Measurements from ENCODE around the gene ZNF366.

Gene ZNF366

DNA sequence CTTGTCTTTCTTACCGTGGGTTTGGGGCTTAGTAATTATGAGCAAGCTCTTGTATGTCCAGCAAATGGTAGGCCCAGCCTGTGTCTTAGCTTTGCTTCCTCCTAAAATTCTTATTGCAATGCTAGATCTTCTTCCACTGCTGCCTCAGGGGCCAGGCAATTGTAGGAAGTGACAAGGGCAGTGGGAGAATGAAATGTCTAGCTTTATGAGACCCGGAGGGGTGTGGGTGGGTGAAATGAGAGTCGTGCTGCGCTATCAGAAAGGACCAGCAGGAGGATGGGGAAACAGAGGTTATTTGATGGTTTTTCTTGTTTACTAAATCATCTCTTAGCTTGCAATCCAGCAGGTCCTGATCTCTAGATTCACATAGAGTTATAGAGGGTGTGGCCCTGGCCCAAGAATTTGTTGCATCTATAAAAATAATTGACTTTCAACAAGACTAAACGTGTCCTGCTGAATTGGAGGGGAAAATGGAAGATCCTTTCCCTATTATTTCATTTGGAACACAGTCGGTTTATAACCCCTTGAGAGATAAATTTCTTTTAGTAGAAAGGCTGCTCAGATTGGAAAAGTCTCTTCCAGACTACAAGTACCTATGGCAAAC lies 43.7 kb downstream of the ZNF366 start:
- no peak for DNase-seq

DNA sequence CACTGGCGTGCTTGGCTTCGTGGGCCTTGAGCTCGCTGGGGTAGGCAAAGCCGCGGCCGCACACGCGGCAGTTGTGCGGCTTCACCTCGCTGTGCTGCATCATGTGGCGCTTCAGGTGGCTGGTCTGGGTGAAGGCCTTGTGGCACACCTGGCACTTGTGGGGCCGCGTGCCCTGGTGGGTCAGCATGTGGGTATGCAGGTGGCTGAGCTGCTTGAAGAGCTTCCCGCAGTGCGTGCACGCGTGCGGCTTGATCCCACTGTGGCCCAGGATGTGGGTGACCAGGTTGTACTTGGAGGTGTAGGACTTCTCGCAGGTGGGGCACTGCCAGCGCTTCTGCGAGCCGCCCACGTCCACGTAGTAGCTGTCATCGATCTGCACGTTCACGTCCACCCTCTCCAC lies 46.8 kb downstream of the ZNF366 start:
- no peak for DNase-seq

DNA sequence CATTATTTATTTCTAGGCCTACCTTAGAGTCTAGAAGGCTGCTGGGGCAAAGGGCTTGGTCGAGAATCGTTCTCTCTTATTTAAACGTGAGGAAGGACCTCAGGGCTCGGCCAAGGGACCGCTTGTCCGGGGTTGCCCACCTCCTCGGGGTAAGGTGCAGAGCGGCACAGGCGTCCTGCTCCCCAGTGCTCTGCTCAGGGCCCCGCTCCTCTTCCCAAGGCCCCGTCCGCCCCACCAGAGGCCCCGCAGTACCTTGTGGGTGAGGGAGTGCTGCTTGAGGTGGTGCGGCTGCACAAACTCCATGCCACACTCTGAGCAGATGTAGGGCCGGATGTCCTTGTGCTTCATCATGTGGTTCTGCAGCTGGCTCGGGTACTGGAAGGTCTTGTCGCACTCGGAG lies 47.3 kb downstream of the ZNF366 start:
- no peak for DNase-seq

DNA sequence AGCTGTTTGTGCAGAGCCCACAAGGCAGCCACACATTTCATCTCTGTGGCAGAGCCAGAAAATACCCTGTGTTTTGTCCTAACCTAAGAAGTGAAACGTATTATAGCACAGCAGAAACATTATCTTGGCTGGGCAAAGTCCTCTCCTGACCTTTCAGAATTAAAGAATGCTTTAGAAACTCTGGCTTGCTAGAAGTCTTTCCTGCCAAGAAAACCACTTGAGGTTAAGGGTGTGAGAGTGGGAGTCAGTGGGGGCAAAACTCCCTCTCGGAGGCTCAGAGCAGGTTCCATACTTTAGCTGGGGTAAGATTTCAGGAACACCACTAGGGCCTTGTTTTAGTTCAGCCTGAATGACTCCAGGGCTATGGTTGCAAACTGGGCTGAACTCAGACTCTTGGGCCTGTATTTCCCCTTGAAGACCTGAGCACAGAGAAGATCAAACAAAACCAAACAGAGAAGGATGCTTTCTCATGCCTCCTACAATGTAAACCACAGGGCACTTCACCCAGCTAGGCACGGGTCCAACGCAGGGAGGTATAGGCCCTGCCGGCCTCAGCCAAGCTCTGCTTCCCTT lies 48.0 kb downstream of the ZNF366 start:
- DNase-seq: no peak

DNA sequence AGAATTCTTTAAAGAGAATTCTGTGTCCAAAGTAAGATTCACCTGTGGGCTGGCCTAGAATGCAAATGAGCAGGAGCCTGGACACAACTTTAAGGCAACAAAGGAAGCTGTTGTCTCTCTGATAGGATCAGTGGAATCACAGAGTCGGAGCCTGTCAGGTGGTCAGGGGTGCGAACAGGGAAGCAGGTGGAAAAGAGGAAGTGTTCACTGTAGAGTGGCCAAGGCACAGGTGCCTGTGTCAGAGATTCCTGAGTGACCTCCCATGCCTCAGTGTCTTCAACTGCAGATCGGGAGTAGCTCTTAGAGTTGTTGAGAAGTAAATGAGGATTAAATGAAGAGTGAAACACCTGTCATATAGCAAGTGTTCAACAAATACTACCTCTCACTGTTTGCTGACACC lies 48.8 kb downstream of the ZNF366 start:
- no peak for DNase-seq

DNA sequence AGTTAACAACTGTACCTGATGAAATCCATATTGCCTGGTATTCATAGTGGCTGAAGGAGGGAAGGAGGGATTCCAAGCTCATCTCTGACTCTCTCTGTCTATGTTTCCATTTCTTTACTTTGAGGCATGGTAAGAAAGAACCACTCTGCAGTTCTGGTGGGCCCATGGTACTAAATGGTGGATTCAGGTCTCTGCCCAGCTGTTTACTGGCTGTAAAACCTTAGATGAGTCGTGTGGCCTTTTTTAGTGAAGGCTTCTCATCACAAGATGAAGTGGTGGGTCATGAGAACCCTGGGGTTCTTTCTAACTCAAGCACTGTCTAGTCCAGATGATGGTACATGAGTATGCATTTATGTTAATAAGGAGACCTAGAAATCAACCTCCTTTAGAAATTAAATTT lies 49.7 kb downstream of the ZNF366 start:
- DNase-seq: no peak

DNA sequence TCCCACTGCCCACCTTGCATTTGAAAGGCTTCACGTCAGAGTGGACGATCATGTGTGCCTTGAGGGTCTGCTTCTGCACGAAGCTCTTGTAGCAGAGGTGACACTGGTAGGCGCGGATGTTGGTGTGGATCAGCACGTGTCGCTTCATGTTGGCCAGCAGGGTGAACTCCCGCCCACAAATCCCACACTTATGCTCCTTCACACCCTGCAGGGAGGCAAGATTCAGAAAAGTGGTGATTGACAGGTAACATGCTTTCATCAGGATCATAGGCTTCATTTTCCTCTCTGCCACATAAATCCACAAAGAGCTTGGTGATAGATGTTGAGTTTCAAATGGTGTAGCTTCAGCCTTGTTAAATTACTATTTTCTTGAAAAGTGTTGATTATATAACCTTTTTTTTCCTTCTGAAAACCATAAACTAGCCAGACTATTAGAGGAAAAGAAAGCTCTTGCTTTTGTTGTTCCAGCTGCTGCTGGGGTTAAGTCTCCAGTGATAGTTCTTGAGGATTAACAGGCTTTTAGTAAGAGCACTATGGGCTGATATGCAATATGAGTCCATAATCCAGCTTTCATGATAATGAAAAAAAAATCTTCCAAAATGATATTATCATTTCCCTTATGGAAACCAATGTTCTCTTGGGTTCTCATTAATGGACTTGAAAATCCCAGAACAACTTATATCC lies 50.7 kb downstream of the ZNF366 start:
- DNase-seq: no peak

DNA sequence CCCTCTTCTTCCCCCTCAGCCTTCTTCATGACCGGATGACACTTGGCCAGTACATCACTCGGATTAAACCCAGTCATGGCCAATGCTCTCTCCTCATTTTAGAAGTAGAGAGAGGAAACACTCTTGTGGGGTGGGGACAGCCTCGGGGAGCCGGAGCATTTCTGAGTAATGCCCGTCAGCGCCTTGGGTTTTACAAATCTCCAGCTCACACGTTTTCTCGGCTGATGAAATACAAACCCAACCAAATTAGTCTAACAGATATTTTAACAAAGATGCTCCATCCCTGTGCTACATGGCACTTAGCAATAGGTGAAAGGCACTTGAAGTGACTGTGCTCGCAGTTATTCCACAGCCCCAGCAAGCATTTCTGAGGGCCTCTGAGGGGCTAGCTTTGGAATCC lies 51.7 kb downstream of the ZNF366 start:
- no peak for DNase-seq

DNA sequence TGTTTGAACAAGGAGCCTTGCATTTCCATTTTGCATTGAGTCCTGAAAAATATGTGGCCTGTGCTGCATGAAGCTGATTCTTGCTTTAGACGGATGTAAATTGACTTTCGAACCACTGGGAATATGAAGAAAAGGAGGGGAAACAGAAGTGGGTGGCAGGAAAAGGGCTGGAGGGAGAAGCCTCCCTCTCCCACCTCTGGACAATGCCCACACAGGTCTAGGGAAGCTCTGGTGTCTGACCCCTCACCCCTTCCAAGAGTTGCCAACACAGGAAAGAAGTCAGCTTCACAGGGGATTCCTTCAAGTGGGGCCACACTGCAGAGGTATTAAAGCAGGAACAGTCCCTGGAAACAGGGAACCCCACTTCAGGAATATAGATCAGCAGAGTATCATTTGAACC lies 52.2 kb downstream of the ZNF366 start:
- DNase-seq: no peak

DNA sequence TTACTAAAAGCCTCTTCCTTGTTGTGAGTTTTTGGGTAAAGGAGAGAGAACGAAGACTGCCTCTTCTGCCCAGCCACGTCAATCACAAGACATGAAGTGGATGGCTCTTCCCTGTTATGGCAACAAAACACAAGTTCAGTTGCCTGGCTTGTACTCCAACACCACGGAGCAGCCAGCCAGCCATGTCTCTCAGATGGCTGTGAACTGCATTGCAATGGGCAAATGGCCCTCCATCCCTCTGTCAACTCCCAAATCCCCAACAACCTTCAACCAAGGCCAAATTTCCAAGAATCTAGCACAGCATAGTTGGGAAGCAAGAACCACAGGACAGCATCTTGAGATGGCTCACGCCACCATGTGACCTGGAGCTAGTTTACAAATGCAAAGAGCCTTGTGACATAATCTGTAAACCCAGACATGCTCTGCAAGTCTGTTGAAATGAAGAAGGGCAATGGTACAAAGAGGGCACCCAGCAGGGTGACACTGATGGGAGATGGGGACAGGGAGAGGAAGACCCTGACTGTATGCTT lies 53.9 kb downstream of the ZNF366 start:
- no peak for DNase-seq

DNA sequence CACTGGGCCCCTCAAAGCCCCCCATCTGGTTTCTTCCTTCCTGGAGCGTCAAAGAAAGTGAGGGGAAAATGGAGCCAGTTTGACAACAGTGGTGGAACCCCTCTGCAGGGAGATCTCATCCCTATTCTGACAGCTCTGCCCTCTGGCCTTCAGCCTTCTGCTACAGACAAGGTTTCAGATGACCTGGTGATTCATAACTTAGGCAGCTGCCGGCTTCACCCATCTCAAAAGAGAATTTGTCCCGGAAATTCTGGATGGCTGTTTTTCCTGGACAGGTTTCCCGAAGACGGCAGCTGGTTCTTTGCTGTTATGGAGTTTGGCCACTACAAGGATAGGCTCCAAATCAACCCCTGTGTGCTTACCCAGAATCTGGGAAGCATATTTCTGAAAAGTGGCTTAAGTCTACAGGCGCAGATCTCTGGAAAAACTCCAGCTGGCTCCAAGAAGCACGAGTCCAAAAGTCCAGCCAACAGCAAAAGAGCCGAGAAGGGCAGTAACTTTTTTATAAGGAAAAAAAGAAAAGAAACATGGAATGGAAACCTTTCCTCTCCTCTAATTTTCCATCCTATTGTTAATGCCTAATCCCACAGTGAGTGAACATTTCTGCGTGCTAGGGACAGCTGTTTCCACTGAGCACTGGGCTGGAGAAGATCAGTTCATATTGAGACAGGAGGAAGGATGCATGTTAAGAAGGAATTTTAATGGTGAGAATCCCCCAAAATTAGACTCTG lies 54.5 kb downstream of the ZNF366 start:
- DNase-seq: no peak

DNA sequence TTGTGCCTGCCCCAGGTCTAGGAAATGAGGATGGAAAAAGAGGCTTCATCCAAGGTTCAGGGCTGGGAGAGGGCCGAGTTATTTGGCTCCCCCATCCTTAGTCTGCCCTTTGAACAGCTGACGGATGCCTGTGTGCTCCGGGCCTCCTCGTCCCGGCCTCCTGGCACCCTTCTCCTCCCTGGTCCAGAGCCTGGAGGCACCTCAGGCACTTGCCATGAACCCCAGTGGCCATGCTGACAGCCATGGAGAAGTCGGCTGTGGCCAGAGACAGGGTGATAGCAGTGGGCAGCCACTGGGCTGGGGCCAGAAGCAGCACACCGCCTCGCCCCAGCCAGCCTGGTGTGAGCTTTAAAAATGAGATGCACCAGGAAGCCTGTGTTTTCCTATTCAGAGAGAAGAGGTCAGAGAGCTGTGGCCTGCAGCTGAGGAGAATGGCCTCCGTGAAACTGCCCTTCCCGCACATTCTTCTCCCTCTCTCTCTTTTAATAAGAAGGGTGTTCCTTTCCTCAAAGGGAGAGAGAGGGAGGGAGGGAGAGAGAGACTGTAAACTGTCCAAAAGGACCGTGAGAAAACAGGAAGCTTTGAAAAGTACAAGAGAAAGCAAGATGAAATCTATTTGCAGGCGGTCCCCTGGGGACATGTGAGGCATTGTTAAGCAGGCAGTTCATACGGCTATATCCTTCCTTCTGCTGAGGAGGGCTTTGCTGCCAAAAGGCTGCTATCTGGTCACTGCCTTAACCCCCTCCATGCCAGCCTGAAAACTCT lies 55.3 kb downstream of the ZNF366 start:
- DNase-seq: no peak

DNA sequence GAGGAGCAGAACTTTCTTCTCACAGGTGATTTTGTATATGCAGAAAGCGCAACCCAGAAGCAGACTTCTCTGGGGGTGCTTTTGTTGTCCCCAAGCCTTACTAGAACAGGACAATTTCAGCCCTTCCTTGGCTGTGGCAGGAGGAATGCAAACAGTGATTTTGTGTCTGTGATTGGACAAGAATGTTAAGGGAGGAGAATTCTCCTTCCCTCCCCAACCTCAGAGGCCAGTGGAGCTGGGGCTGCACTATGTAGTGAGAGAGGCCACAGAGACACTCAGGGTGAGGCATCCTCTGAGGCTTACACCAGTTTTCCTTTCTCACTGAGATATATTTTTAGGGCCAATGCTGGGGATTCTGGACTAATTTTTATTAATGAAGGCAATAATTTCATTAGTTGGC lies 58.8 kb downstream of the ZNF366 start:
- no peak for DNase-seq

DNA sequence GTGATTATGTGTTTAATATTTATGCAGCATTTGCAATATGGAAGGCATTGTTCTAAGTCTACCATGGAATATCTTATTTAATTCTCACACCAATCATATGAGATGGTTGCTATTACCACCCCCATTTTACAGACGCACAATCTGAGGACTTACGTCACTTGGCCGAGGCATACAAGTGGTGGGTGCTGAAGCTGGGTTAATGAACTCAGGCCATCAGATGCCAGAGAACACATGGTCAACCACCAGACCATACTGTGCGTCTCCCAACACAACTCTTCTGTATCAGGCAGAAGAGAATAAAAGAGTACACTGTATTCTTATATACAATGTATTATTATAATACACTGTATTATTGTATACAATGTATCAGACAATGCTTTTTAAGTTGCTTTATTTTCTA lies 59.5 kb downstream of the ZNF366 start:
- DNase-seq: no peak

DNA sequence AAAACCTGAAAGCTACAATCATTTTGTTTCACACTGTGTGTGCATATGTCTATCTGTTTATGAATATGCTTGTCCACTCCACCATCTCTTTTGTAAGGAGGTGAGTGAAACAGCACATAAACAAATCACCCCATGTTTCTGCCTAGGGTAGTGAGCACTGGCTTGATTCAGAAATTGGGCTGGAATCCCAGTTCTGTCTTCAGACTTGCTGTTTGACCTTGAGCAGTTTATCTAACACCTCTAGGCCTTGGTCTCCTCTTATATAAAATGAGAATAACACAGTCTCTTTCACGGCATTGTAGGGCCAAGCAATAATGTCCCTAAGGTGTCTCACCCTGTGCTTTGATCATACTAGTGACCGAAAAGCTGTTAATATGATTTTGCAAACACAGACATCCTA lies 61.2 kb downstream of the ZNF366 start:
- no peak for DNase-seq

DNA sequence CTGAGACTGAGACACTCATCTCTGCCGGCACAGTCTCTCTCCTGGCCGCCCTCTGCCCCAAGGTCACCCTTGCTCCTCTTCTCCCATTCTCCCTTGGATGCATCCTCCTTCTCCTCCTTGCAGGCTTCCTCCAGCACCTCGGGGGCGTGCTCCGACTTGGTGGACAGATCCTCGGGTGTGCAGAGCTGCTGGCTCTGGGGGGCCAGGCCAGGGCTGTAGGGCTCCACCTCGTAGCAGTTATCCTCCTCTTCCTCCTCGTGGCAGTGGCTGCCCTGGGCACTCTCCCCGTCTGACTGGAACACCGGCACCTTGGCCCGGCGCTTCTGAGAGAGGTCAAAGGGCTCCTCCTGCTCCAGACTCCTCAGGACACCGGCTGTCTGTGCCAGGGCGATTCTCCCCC lies 63.3 kb downstream of the ZNF366 start:
- no peak for DNase-seq

DNA sequence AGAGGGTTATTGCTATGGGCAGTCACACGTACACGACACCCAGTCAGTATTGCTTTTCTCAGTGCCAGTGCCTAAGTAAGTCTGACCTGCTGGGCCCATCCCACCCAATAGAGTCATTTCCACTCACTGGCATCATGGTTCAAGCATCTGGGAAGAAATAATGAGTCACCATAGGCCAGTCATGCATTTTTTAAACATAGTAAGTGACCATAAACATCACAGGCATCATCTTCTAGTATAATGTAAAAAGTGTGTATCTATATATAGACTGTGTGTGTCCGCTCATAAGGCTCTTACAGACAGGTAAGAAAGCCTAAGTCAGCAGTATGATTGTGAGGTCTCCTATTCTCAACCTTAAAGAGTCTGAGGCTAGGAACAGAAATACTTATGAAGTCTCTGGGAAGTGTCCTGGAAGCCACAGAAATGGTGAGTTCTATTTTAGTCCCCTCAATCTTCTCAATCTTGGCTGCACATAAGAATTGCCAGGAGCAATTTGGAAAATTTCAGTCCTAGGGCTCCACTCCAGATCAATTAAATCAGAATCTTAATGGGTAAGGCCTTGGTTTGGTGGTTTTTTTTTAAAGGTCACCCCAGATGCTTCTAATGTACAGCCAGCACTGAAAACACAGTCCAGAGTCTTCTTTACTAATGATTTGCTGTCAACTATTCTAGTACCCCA lies 65.2 kb downstream of the ZNF366 start:
- DNase-seq: no peak

DNA sequence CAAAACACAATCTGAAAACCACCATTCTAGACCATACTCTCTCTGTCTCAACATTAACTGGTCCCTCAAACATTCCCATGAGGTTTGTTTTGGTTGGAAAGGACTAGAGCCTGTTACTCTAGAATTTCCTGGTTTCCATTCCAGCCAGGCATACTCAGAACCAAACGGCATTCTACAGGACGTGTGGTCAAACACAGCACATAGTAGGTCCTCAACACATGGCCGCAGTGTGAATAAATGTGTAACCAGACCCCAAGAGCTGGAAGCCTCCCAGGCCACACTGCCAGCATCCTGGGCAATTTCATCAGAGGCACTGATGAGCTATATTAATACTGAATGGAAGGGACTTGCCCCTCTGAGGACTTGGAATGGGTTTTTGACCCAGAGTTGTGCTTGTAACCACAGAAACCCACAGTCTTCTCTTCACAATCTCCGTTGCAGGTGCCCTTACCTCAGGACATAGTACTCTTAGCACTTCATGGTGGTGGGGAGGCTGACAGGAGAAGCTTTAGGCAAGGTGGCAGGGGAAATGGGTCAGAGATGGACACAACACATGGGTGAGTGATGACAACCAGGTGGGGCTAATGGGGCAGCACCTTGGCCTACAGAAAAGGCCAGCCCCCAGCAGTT lies 66.0 kb downstream of the ZNF366 start:
- no peak for DNase-seq

DNA sequence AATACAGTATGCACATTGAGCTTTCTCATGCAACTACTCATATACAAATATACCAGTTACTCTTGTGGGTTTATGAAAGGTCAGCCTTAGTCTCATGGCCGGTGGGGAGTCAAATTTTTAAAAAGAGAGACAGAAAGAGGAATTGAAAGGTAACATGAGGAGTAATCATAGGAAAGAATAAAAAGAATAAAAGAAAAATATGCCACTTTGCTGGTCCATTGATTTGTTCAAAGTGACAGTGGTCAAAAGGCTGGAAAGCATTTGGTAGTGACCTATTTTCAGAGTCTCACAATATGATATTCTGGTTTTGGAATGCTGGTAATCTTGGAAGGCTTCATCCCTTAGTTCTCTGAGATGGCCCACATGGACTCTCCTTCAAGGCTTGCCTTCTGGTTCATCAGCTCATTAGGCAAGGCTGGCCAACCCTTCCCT lies 67.0 kb downstream of the ZNF366 start:
- DNase-seq: no peak

DNA sequence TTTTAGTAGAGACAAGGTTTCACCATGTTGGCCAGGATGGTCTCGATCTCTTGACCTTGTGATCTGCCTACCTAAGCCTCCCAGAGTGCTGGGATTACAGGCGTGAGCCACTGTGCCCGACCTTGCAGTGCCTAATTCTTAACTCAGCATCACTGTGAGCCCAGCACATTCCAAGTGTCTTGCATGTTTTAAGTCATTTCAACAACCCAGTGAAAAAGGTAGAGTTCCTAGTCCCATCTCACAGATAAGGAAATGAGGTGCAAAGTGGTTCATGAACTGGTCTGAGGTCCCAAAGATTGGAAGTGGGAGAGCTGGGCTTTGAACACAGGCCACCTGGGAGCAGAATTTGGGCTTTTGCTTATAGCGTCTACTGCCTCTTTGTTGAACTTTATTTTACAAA lies 68.0 kb downstream of the ZNF366 start:
- no peak for DNase-seq

DNA sequence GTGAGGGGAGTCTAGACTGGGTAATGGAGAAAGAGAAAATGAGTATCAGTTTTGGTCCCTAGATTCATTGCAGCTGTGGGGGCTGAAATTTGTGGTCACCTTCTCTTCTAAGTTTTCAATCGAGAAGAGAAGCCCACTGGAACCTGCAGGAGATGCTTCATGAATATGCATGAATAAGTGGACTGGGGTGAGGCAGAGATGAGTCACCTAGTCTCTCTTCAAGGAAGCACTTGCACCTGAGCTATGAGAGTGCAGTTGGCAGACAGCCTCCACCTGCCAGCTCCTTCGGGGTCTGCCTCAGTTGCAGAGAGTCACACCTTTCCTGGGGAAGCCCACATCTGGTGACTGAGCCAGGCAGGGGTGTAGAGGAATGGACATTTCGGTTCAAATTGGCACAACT lies 69.1 kb downstream of the ZNF366 start:
- no peak for DNase-seq
